NB4 (cell line): ENCODE measurements around the gene SLC22A7.

Experiments
- DNase-seq: peaks from one replicate; pipeline ENCODE4 v3.0.0; 2010; ENCODE audit warnings: low read depth
- H3K4me3 ChIP-seq: one replicate; pipeline ENCODE4 v1.5.1; 2011; ENCODE audit warnings: mild to moderate bottlenecking, low read depth, low read length, moderate library complexity
- CTCF ChIP-seq: IDR thresholded peaks from one replicate; pipeline ENCODE4 v1.5.1; 2012; ENCODE audit warnings: low read depth, low read length
- MYC ChIP-seq: IDR thresholded peaks from 2 replicates; pipeline ENCODE4 v1.6.1; 2011; ENCODE audit warnings: low read depth, low read length
- POLR2A ChIP-seq: IDR thresholded peaks from 2 replicates; pipeline ENCODE4 v1.6.1; 2011; ENCODE audit warnings: mild to moderate bottlenecking; ENCODE audit not compliant: insufficient read length; ENCODE audit errors: extremely low read depth
- TF ChIP-seq, protein P1 (sequence below): IDR thresholded peaks from 2 replicates; pipeline ENCODE4 v1.6.1; 2011; ENCODE audit warnings: low read depth, low read length

SLC22A7 gene

DNA sequence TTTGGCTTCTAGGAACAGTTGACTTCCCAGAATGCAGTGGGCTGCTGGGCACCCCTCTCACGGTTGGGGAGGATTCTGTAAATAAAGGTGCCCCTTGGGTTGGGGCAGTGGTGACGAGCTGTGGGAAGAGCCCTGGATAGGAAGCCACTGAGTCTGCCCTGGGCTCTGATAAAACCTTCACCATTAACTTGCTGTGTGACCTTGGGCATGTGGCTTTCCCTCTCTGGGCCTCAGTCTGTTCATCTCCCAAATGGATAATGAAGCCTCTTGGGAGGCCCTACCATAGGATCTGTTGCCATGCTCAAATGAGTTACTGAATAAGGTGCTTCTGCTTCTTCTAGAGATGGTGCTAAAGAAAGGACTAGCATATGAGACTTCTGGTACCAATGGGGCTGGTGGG lies 6.8 kb downstream of the SLC22A7 start:
- no peak for DNase-seq
- TF ChIP-seq CTCF (no peak), POLR2A (no peak), MYC (no peak)
- TF ChIP-seq, protein P1, sequence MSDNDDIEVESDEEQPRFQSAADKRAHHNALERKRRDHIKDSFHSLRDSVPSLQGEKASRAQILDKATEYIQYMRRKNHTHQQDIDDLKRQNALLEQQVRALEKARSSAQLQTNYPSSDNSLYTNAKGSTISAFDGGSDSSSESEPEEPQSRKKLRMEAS: no peak
- no peak overlapping the region for H3K4me3 ChIP-seq

- TF ChIP-seq CTCF: no peak
- TF ChIP-seq POLR2A: no peak
- no peak for TF ChIP-seq MYC
- TF ChIP-seq, protein P1: no peak
- no peak overlapping the region for H3K4me3 ChIP-seq
- DNase-seq: no peak
Measured at GRCh38 chr6:43306086-43306485, 8.0 kb downstream of the SLC22A7 start.

- no peak overlapping the region for H3K4me3 ChIP-seq
- no peak for TF ChIP-seq POLR2A
- TF ChIP-seq, protein P1: no peak
- TF ChIP-seq CTCF: no peak
- no peak for TF ChIP-seq MYC
- DNase-seq: no peak
Measured at GRCh38 chr6:43307451-43308100, 9.5 kb downstream of the SLC22A7 start.

DNA sequence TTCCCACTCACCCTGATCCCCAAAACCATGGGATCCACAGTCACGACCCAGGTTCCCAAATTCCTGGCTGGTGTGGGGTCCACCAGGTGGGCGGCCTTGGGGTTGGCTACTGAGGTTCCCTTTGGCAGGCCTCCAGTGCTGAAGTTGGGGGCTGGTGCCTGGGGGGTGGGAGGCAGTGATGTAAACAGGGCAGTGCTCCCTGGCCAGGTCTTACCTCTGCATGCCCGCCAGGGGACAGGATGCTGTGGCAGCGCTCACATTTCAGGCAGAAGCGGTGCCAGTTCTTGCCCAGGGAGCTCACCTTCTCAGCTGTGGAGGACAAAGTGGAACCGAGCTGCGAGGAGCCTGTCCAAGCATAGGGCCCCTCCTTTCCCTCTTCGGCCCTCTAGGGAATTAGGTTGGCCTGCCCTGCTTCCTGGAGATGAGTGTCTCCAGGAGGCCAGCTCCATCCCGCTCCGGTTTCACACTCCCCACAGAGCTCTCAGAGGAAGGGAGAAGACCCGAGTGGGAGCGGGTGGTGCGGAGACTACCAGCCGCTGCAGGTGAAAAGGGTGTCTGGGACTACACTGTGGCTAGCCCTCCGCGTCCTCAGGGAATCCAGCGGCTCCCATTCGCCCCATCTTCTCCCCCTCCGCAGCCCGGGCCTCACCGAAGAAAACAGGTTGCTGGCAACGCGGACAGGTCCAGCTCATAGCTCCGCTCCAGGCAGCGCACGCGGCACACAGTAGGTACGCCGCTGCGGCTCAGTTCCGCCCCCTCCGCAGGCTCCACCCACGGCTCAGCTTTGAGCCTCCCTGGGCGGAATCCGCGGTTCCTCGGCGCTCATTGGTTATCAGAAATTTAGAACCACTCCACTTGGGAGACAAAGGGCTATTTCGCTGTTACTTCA lies 10.3 kb downstream of the SLC22A7 start, which contains the start of gene CRIP3:
Gene CRIP3, minus strand, starts transcription at position 726 of the 889 bp plus-strand sequence. Its CDS starts 34 bp downstream, at position 692.
- peak; percentile 76 for DNase-seq
- TF ChIP-seq CTCF (no peak), MYC (no peak), POLR2A (no peak)
- TF ChIP-seq, protein P1: no peak
- peak within 1 kb of the TSS; percentile 18 for H3K4me3 ChIP-seq

DNA sequence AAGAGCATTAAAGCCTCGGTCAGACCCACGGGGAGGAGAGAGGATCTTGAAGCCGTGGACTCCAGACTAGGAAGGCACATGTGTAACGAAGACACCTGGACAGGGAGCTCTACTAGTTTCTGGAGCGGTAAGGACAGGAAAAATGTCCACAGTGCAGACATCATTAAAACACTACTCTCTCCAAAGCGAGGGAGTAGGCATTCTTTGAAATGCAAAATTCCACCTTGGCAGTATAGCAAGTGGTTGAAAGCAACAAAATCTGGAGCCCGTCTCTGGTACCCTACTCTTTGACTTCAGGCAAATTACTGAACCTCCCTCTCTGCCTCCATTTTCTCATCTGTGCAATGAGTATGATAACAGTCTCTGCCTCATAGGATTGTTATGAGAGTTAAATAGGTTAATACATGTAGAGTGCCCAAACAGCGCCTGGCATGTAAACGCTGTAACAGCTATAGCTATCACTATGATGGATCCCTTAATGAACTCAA lies 11.0 kb downstream of the SLC22A7 start:
- no peak for DNase-seq
- TF ChIP-seq POLR2A (no peak), CTCF (no peak), MYC (no peak)
- TF ChIP-seq, protein P1: no peak
- H3K4me3 ChIP-seq: no peak overlapping the region
